Keratinocyte (primary cell): ENCODE results near the gene KCNH1. TPM values are rescaled to one million over a fixed set of nuclear protein-coding genes. Genes with fewer than 3 reads are reported as not detected.
A peak's percentile ranks its signal among the peaks of the same experiment; 100 is the strongest.
"Not testable (repeated sequence)": the region's sequence is repeated elsewhere in the genome, so short reads cannot be mapped to it uniquely, and the experiment has no call there.

Experiments used
- DNase-seq: peaks from one replicate; pipeline ENCODE4 v3.0.0-alpha.2; 2011; ENCODE audit warnings: low read depth, missing footprints, low spot score
- FAIRE-seq: peaks from 2 replicates; lab custom pipeline; 2011; peaks lifted over from hg19 to GRCh38; lab: Jason Lieb, UNC
- H2AFZ ChIP-seq: 2 replicates; pipeline ENCODE4 v1.6.0; 2012; ENCODE audit warnings: low read length, control low read depth, inconsistent platforms; ENCODE audit not compliant: control insufficient read depth
- H3K27ac ChIP-seq: 2 replicates; pipeline ENCODE4 v1.5.1; 2011; ENCODE audit warnings: low read length; ENCODE audit not compliant: control insufficient read depth, insufficient read depth
- H3K27me3 ChIP-seq: 3 replicates; pipeline ENCODE4 v1.6.0; 2011; ENCODE audit warnings: low read length; ENCODE audit not compliant: control insufficient read depth, insufficient read depth; ENCODE audit errors: extremely low read depth
- H3K36me3 ChIP-seq, 2 experiments: 2 replicates in 1 of 2; 3 replicates in 1 of 2; pipeline ENCODE4 v1.5.1; 2011; ENCODE audit warnings: low read length in 2 of 2, mild to moderate bottlenecking in 1 of 2; ENCODE audit not compliant: control insufficient read depth in 2 of 2, insufficient read depth in 2 of 2; ENCODE audit errors: extremely low read depth in 1 of 2
- H3K4me1 ChIP-seq: 3 replicates; pipeline ENCODE4 v1.5.1; 2011; ENCODE audit warnings: low read length; ENCODE audit not compliant: control insufficient read depth, insufficient read depth; ENCODE audit errors: extremely low read depth
- H3K4me2 ChIP-seq: 3 replicates; pipeline ENCODE4 v1.6.0; 2011; ENCODE audit warnings: low read depth, low read length; ENCODE audit not compliant: control insufficient read depth, insufficient read depth; ENCODE audit errors: extremely low read depth
- H3K4me3 ChIP-seq, 3 experiments: fragments of 200-600 bp in 1 of 3; sonication (generic) in 1 of 3; 2 replicates in 2 of 3; 3 replicates in 1 of 3; pipeline ENCODE4 v1.5.1; 2011 to 2016; ENCODE audit warnings: low read length in 3 of 3, mild to moderate bottlenecking in 3 of 3, control low read depth in 2 of 3, inconsistent platforms in 1 of 3, low read depth in 1 of 3, mixed read lengths in 1 of 3, mixed run types in 1 of 3, moderate library complexity in 1 of 3; ENCODE audit not compliant: control insufficient read depth in 2 of 3, insufficient read depth in 2 of 3; ENCODE audit errors: extremely low read depth in 1 of 3
- H3K79me2 ChIP-seq: 2 replicates; pipeline ENCODE4 v1.6.0; 2012; ENCODE audit warnings: low read length; ENCODE audit not compliant: control insufficient read depth, insufficient read depth
- H3K9ac ChIP-seq: 3 replicates; pipeline ENCODE4 v1.6.0; 2011; ENCODE audit warnings: low read length; ENCODE audit not compliant: control insufficient read depth, insufficient read depth; ENCODE audit errors: extremely low read depth
- H3K9me1 ChIP-seq: 3 replicates; pipeline ENCODE4 v1.6.0; 2011; ENCODE audit warnings: low read length; ENCODE audit not compliant: control insufficient read depth, insufficient read depth; ENCODE audit errors: extremely low read depth
- H3K9me3 ChIP-seq: 2 replicates; pipeline ENCODE4 v1.5.1; 2012; ENCODE audit warnings: low read depth, low read length; ENCODE audit not compliant: control insufficient read depth
- H4K20me1 ChIP-seq: 3 replicates; pipeline ENCODE4 v1.6.0; 2011; ENCODE audit warnings: low read length; ENCODE audit not compliant: control insufficient read depth, insufficient read depth; ENCODE audit errors: extremely low read depth
- EZH2 ChIP-seq: IDR thresholded peaks from one replicate; pipeline ENCODE4 v1.6.1; 2012; ENCODE audit warnings: inconsistent platforms, mild to moderate bottlenecking, low read length, moderate library complexity
- dilution Hi-C: fragments of 300-500 bp; cut with MboI; formaldehyde crosslinking; loops from one replicate; pipeline ENCODE4 v1.7.0; 2020; ENCODE audit warnings: low sequenced_read_pairs; ENCODE audit not compliant: extremely low pct_ligation_motif_present
- polyA plus RNA-seq, 5 experiments: library from polyadenylated mRNA; depleted of rRNA in 3 of 5; stranded (reverse) in 3 of 5; stranded (forward) in 1 of 5; unstranded in 1 of 5; fragments of >200 nt; gene quantifications; 1 replicate in 1 of 5; 2 replicates in 3 of 5; 3 replicates in 1 of 5; pipeline versions ENCODE4 v1.2.1 to v1.2.3, GENCODE V29; 2011 to 2012; ENCODE audit warnings: missing spikeins in 2 of 5, low read depth in 1 of 5, low replicate concordance in 1 of 5
- TF ChIP-seq, protein P1 (sequence below), 3 experiments: IDR thresholded peaks in 1 of 3; conservative IDR thresholded peaks in 1 of 3; optimal IDR thresholded peaks in 1 of 3; 2 replicates in 2 of 3; 3 replicates in 1 of 3; pipeline versions ENCODE3 to v1.5.1; 2011; ENCODE audit warnings: low read length in 3 of 3, mild to moderate bottlenecking in 3 of 3, moderate library complexity in 2 of 3, control low read depth in 1 of 3, inconsistent platforms in 1 of 3; ENCODE audit not compliant: insufficient read depth in 2 of 3; ENCODE audit errors: extremely low read depth in 1 of 3

KCNH1 gene
- polyA plus RNA-seq, 1 donor (not counting 4 experiments of a cell fraction or from before 2014, with no cell fraction given), result not detected

- H3K9me3 ChIP-seq, result no peaks in the 10 kb centered on the region
- TF ChIP-seq EZH2, result no peak
- TF ChIP-seq, protein P1, sequence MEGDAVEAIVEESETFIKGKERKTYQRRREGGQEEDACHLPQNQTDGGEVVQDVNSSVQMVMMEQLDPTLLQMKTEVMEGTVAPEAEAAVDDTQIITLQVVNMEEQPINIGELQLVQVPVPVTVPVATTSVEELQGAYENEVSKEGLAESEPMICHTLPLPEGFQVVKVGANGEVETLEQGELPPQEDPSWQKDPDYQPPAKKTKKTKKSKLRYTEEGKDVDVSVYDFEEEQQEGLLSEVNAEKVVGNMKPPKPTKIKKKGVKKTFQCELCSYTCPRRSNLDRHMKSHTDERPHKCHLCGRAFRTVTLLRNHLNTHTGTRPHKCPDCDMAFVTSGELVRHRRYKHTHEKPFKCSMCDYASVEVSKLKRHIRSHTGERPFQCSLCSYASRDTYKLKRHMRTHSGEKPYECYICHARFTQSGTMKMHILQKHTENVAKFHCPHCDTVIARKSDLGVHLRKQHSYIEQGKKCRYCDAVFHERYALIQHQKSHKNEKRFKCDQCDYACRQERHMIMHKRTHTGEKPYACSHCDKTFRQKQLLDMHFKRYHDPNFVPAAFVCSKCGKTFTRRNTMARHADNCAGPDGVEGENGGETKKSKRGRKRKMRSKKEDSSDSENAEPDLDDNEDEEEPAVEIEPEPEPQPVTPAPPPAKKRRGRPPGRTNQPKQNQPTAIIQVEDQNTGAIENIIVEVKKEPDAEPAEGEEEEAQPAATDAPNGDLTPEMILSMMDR (optimal IDR thresholded peaks at IDR 0.05 in 1 of 3, IDR thresholded peaks at IDR 0.05 in 1 of 3, conservative IDR thresholded peaks at IDR 0.05 in 1 of 3; ENCODE audit: extremely low read depth in 1 of 3, insufficient read depth in 2 of 3, low read length in 3 of 3), result no peak
- DNase-seq, result no peak
- no peak overlapping the region for H3K27ac ChIP-seq
- dilution Hi-C loops, result no loop called here
- H3K9me1 ChIP-seq, result no peaks in the 10 kb centered on the region
- no peak overlapping the region for H2AFZ ChIP-seq
- no peak for FAIRE-seq
- no peaks in the 10 kb centered on the region for H3K79me2 ChIP-seq
- no peaks in the 10 kb centered on the region for H3K4me1 ChIP-seq
- H3K9ac ChIP-seq, result no peak overlapping the region
- no peaks in the 10 kb centered on the region for H3K27me3 ChIP-seq
- H3K36me3 ChIP-seq, result no peaks in the 10 kb centered on the region
- no peak overlapping the region for H3K4me3 ChIP-seq
- H3K4me2 ChIP-seq, result no peak overlapping the region
- no peaks in the 10 kb centered on the region for H4K20me1 ChIP-seq
Observed at GRCh38 chr1:210951279-210951678, 182.7 kb downstream of the KCNH1 start.

- H3K27ac ChIP-seq, H3K9me1 ChIP-seq, H3K27me3 ChIP-seq, H3K4me2 ChIP-seq, H3K9me3 ChIP-seq, H3K36me3 ChIP-seq, H2AFZ ChIP-seq, H3K4me3 ChIP-seq, H3K9ac ChIP-seq, H3K79me2 ChIP-seq, DNase-seq, H4K20me1 ChIP-seq, H3K4me1 ChIP-seq, dilution Hi-C loops: not testable (repeated sequence)
- TF ChIP-seq, protein P1 (optimal IDR thresholded peaks at IDR 0.05 in 1 of 3, IDR thresholded peaks at IDR 0.05 in 1 of 3, conservative IDR thresholded peaks at IDR 0.05 in 1 of 3; ENCODE audit: extremely low read depth in 1 of 3, insufficient read depth in 2 of 3, low read length in 3 of 3), result peak; percentile 57 to 82 (median 72)
- peak; percentile 20 for FAIRE-seq
Observed at GRCh38 chr1:210949940-210950546, 183.9 kb downstream of the KCNH1 start.
